ENCODE data around the gene CAMK2A. TPM values are rescaled to one million over a fixed set of nuclear protein-coding genes. Genes with fewer than 3 reads are reported as not detected.
A peak's percentile ranks its signal among the peaks of the same experiment; 100 is the strongest.

CAMK2A gene
- total RNA-seq, 1 donor from 2014 or later, result not detected

- no peak for TF ChIP-seq CTCF (IDR thresholded peaks at IDR 0.05; ENCODE audit: unreplicated experiment)
- Mint-ChIP-seq H3K36me3 (ENCODE audit: insufficient read depth) (no peaks in the 10 kb centered on the region), H3K27ac (no peak overlapping the region), H3K4me1 (ENCODE audit: low read depth) (peaks cover 12% of the 10 kb centered on the region), H3K27me3 (peaks cover 6% of the 10 kb centered on the region), H3K4me3 (ENCODE audit: low read depth) (no peak overlapping the region), H3K9me3 (ENCODE audit: low read depth) (no peaks in the 10 kb centered on the region)
- DNase-seq (ENCODE audit: low spot score, unreplicated experiment), result no peak
Observed at GRCh38 chr5:150257424-150257823, 32.1 kb downstream of the CAMK2A start.

GRCh38 chr5:150256410-150257064 is 33.0 kb downstream of the CAMK2A start:
- Mint-ChIP-seq H3K27ac (no peak overlapping the region), H3K4me3 (ENCODE audit: low read depth) (no peak overlapping the region), H3K27me3 (no peaks in the 10 kb centered on the region), H3K4me1 (ENCODE audit: low read depth) (peaks cover 12% of the 10 kb centered on the region), H3K9me3 (ENCODE audit: low read depth) (no peaks in the 10 kb centered on the region), H3K36me3 (ENCODE audit: insufficient read depth) (no peaks in the 10 kb centered on the region)
- no peak for DNase-seq (ENCODE audit: low spot score, unreplicated experiment)
- peak; percentile 45 for TF ChIP-seq CTCF (IDR thresholded peaks at IDR 0.05; ENCODE audit: unreplicated experiment)

DNA sequence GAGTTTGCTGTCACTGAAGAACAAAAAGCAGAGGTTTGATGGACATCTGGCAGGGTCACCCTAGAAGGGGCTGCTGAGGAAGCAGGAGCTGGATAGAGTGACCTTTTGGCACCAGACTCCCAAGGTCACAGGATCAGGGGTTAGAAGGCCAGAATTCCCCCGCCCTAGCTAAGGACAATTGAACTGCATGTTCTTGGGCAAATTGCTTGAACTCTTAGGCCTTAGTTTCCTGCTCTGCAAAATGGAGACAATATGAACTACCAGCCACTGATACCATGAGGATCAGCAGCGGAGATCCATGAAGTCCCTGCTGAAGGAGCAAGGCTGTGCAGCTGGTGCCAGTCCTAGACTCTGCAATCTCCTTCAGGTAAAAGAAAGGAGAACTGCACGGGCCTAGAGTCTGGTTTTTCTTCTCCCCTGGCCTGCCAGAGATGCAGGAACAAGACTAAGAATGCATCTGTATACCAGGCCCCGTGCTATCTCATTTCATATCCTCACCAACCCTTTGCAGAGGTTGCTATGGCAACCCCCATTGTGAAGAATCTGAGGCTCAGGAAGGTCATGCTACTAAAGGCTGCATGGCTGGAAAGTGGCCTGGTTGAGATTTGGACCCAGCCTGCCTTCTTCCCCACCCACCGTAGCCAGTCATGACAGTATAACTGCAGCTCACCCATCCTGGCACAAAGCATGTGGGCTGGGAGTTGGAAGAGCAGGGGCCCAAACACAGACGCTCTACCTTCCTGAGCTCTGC is 33.7 kb downstream of the CAMK2A start:
- DNase-seq (ENCODE audit: low spot score, unreplicated experiment), result no peak
- H3K27ac Mint-ChIP-seq, result no peak overlapping the region
- peaks cover 12% of the 10 kb centered on the region for H3K4me1 Mint-ChIP-seq (ENCODE audit: low read depth)
- TF ChIP-seq CTCF (IDR thresholded peaks at IDR 0.05; ENCODE audit: unreplicated experiment), result no peak
- no peak overlapping the region for H3K4me3 Mint-ChIP-seq (ENCODE audit: low read depth)
- no peaks in the 10 kb centered on the region for H3K9me3 Mint-ChIP-seq (ENCODE audit: low read depth)
- H3K36me3 Mint-ChIP-seq (ENCODE audit: insufficient read depth), result no peaks in the 10 kb centered on the region
- H3K27me3 Mint-ChIP-seq, result no peaks in the 10 kb centered on the region

- no peak overlapping the region for H3K4me3 Mint-ChIP-seq (ENCODE audit: low read depth)
- peaks cover 4% of the 10 kb centered on the region for H3K27me3 Mint-ChIP-seq
- TF ChIP-seq CTCF (IDR thresholded peaks at IDR 0.05; ENCODE audit: unreplicated experiment), result no peak
- no peaks in the 10 kb centered on the region for H3K36me3 Mint-ChIP-seq (ENCODE audit: insufficient read depth)
- H3K4me1 Mint-ChIP-seq (ENCODE audit: low read depth), result peaks cover 12% of the 10 kb centered on the region
- peak overlapping the region; percentile 18 for H3K27ac Mint-ChIP-seq
- H3K9me3 Mint-ChIP-seq (ENCODE audit: low read depth), result no peaks in the 10 kb centered on the region
- DNase-seq (ENCODE audit: low spot score, unreplicated experiment), result no peak
Observed at GRCh38 chr5:150254774-150255173, 34.8 kb downstream of the CAMK2A start.

GRCh38 chr5:150254363-150254762 is 35.2 kb downstream of the CAMK2A start:
- TF ChIP-seq CTCF (IDR thresholded peaks at IDR 0.05; ENCODE audit: unreplicated experiment), result no peak
- no peak overlapping the region for H3K4me3 Mint-ChIP-seq (ENCODE audit: low read depth)
- H3K4me1 Mint-ChIP-seq (ENCODE audit: low read depth), result peaks cover 12% of the 10 kb centered on the region
- no peak overlapping the region for H3K27ac Mint-ChIP-seq
- H3K27me3 Mint-ChIP-seq, result peaks cover 4% of the 10 kb centered on the region
- no peak for DNase-seq (ENCODE audit: low spot score, unreplicated experiment)
- no peaks in the 10 kb centered on the region for H3K36me3 Mint-ChIP-seq (ENCODE audit: insufficient read depth)
- no peaks in the 10 kb centered on the region for H3K9me3 Mint-ChIP-seq (ENCODE audit: low read depth)

Data from progenitor cell of endocrine pancreas (in vitro differentiated cells).